Right atrium auricular region (tissue), 2 donors: Measurements from ENCODE around the gene PERM1. TPM values are rescaled to one million over a fixed set of nuclear protein-coding genes. Genes with fewer than 3 reads are reported as not detected.

Experiments
- DNase-seq: peaks from one replicate; pipeline ENCODE4 v3.0.0-alpha.2; 2019; ENCODE audit warnings: low spot score
- H3K27ac ChIP-seq, 2 donors: fragments of 200-600 bp; sonication (generic); 1 replicate in 1 of 2; 2 replicates in 1 of 2; pipeline ENCODE4 v1.5.1; 2016 to 2019
- H3K27me3 ChIP-seq, 2 donors: fragments of 200-600 bp; sonication (generic); one replicate each; pipeline versions ENCODE4 v1.5.1 to v1.6.0; 2017 to 2019
- H3K36me3 ChIP-seq: fragments of 200-600 bp; sonication (generic); one replicate; pipeline ENCODE4 v1.5.1; 2016
- H3K4me1 ChIP-seq, 2 donors: fragments of 200-600 bp; sonication (generic); one replicate each; pipeline versions ENCODE4 v1.5.1 to v1.6.0; 2017 to 2019
- H3K4me3 ChIP-seq, 2 donors: fragments of 200-600 bp; sonication (generic); 1 replicate in 1 of 2; 2 replicates in 1 of 2; pipeline ENCODE4 v1.5.1; 2017 to 2019; ENCODE audit warnings: mild to moderate bottlenecking in 1 of 2, moderate library complexity in 1 of 2
- H3K9me3 ChIP-seq, 2 donors: fragments of 200-600 bp; sonication (generic); one replicate each; pipeline ENCODE4 v1.5.1; 2019
- total RNA-seq, 2 donors: library from RNA; depleted of rRNA; stranded (reverse); fragments of >200 nt; gene quantifications; one replicate each; pipeline ENCODE4 v1.1.0, GENCODE V29; 2016
- TF ChIP-seq, protein P1 (sequence below), 2 donors: fragments of 200-600 bp; sonication (generic); IDR thresholded peaks; one replicate each; pipeline ENCODE4 v1.5.1; 2019; ENCODE audit warnings: antibody characterized with exemption in 2 of 2

The PERM1 gene
- total RNA-seq, 2 donors from 2014 or later = 22.0 to 61.8 TPM

DNA sequence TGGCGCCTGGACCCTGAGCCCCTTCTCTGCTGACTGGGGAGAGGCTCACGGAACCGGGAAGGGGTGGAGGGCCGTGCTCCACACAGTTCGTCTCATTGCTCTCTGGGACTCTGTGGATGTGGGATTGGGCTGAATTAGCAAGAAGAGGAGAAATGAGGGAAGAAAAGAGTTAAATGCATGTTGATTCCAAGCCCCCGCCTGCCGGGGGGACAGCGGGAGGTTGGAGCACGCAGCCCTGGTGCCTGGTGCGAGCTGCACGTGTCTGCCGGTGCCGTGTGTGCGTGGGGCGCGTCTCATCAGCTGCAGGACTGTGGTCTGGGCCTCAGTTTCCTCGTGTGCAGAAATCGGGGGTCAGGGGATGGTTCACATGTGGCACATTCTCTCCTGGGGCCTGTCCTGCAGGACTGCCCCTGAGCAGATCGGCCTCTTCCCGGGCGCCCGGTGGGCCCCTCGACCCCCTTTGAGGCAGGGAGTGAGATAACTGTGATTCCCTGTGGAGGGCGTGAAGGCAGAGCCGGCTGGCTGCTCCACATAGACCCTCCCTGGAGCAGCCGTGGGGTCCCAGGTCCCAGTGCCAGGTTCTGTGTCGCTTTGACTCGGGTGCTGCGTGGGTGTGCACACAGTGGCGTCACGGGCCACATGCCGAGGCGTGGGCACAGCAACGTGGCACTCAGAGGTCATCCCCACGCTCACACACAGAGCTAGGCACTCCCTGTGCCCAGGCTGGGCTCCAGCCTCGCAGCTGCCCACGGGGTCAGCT, 46.7 kb downstream of the PERM1 start:
- Histone ChIP-seq H3K9me3 (no peaks in the 10 kb centered on the region), H3K27ac (no peak overlapping the region), H3K4me1 (peaks cover 0 to 21% of the 10 kb centered on the region in 2 donors), H3K4me3 (no peak overlapping the region), H3K27me3 (peaks cover 0 to 8% of the 10 kb centered on the region in 2 donors), H3K36me3 (no peaks in the 10 kb centered on the region)
- DNase-seq = no peak
- TF ChIP-seq, protein P1, sequence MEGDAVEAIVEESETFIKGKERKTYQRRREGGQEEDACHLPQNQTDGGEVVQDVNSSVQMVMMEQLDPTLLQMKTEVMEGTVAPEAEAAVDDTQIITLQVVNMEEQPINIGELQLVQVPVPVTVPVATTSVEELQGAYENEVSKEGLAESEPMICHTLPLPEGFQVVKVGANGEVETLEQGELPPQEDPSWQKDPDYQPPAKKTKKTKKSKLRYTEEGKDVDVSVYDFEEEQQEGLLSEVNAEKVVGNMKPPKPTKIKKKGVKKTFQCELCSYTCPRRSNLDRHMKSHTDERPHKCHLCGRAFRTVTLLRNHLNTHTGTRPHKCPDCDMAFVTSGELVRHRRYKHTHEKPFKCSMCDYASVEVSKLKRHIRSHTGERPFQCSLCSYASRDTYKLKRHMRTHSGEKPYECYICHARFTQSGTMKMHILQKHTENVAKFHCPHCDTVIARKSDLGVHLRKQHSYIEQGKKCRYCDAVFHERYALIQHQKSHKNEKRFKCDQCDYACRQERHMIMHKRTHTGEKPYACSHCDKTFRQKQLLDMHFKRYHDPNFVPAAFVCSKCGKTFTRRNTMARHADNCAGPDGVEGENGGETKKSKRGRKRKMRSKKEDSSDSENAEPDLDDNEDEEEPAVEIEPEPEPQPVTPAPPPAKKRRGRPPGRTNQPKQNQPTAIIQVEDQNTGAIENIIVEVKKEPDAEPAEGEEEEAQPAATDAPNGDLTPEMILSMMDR (IDR thresholded peaks at IDR 0.05) = no peak

GRCh38 chr1:933603-933940, 48.3 kb downstream of the PERM1 start:
- peaks cover 0 to 16% of the 10 kb centered on the region in 2 donors for H3K4me1 ChIP-seq
- peaks cover 0 to 8% of the 10 kb centered on the region in 2 donors for H3K27me3 ChIP-seq
- no peak overlapping the region for H3K27ac ChIP-seq
- no peaks in the 10 kb centered on the region for H3K36me3 ChIP-seq
- no peaks in the 10 kb centered on the region for H3K9me3 ChIP-seq
- H3K4me3 ChIP-seq = no peak overlapping the region
- DNase-seq = no peak
- TF ChIP-seq, protein P1 (IDR thresholded peaks at IDR 0.05) = no peak

- no peak for DNase-seq
- no peak overlapping the region for H3K27ac ChIP-seq
- no peak overlapping the region for H3K4me3 ChIP-seq
- H3K4me1 ChIP-seq = peaks cover 0 to 16% of the 10 kb centered on the region in 2 donors
- H3K36me3 ChIP-seq = no peaks in the 10 kb centered on the region
- H3K9me3 ChIP-seq = no peaks in the 10 kb centered on the region
- TF ChIP-seq, protein P1 (IDR thresholded peaks at IDR 0.05) = no peak
- H3K27me3 ChIP-seq = peaks cover 0 to 8% of the 10 kb centered on the region in 2 donors
These were observed 48.9 kb downstream of the PERM1 start for GRCh38 chr1:932776-933602.

GRCh38 chr1:932173-932510, 49.8 kb downstream of the PERM1 start:
- Histone ChIP-seq H3K27ac (no peak overlapping the region), H3K27me3 (peaks cover 0 to 8% of the 10 kb centered on the region in 2 donors), H3K36me3 (no peaks in the 10 kb centered on the region), H3K9me3 (no peaks in the 10 kb centered on the region), H3K4me3 (no peak overlapping the region), H3K4me1 (peaks cover 0 to 16% of the 10 kb centered on the region in 2 donors)
- DNase-seq = no peak
- TF ChIP-seq, protein P1 (IDR thresholded peaks at IDR 0.05) = no peak

DNA sequence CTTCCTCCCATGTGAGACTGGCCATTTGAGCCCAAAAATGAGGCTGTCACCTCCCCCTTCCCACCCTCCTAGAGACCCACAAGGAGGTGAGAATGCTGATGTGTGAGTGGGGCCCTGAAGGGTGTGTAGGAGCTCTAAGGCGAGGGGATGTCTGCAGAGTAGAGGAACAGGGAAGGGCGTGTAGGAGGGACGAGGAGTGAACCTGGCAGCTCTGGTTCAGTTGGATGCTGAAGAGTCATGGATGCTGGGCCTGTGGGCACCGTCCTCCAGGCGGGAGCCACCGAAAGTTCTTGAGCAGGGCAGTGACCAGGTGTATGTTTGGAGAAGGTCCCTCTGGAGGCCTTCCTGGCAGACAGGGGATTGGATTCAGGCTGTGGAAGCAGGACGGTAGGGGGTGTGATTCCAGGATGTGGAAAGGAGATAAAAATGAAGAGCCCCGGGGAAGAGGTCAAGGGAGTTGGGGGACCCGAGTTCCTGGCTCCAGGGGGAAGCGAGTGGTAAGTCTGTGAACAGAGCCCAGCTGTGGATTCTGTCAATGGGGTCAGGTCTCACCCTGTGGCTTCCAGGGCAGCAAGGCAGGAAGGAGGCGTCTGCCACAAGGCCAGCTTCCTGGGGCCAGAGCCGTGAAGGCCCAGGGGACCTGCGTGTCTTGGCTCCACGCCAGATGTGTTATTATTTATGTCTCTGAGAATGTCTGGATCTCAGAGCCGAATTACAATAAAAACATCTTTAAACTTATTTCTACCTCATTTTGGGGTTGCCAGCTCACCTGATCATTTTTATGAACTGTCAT, 50.3 kb downstream of the PERM1 start:
- Histone ChIP-seq H3K36me3 (no peaks in the 10 kb centered on the region), H3K9me3 (no peaks in the 10 kb centered on the region), H3K4me1 (peaks cover 0 to 16% of the 10 kb centered on the region in 2 donors), H3K27ac (no peak overlapping the region), H3K27me3 (peaks cover 0 to 8% of the 10 kb centered on the region in 2 donors), H3K4me3 (no peak overlapping the region)
- no peak for DNase-seq
- TF ChIP-seq, protein P1 (IDR thresholded peaks at IDR 0.05) = no peak
